ENCODE measurements around the gene SIX2.

Gene SIX2

DNA sequence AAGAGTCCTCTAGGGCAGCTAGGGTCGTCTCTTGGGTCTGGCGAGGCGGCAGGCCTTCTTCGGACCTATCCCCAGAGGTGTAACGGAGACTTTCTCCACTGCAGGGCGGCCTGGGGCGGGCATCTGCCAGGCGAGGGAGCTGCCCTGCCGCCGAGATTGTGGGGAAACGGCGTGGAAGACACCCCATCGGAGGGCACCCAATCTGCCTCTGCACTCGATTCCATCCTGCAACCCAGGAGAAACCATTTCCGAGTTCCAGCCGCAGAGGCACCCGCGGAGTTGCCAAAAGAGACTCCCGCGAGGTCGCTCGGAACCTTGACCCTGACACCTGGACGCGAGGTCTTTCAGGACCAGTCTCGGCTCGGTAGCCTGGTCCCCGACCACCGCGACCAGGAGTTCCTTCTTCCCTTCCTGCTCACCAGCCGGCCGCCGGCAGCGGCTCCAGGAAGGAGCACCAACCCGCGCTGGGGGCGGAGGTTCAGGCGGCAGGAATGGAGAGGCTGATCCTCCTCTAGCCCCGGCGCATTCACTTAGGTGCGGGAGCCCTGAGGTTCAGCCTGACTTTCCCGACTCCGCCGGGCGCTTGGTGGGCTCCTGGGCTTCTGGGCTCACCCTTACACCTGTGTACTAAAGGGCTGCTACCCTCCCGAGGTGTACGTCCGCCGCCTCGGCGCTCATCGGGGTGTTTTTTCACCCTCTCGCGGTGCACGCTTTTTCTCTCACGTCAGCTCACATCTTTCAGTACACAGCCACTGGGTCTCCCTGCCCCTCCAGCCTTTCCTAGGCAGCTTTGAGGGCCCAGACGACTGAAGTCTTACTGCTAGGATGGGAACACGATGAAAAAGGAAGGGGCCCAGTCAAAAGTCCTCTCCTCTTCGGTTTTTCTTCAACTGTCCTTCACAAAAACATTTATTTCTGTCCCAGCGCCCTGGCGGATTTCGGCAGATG, 8.1 kb downstream of the SIX2 start:
- peak; percentile 71 for DNase-seq

DNA sequence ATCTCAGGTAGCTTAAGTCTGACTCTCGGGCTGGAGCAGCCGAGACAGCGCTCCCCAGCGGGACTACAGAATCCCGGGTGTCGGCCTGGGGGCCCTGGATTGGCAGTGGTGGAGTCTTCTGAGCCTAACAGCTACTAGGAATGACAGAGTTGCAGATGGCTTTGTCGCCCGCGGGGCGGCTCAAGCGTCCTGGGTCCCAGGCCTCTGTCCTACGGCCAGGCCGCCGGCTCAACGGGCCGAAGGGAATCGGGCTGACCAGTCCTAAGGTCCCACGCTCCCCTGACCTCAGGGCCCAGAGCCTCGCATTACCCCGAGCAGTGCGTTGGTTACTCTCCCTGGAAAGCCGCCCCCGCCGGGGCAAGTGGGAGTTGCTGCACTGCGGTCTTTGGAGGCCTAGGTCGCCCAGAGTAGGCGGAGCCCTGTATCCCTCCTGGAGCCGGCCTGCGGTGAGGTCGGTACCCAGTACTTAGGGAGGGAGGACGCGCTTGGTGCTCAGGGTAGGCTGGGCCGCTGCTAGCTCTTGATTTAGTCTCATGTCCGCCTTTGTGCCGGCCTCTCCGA, 8.8 kb downstream of the SIX2 start:
- no peak for DNase-seq

DNA sequence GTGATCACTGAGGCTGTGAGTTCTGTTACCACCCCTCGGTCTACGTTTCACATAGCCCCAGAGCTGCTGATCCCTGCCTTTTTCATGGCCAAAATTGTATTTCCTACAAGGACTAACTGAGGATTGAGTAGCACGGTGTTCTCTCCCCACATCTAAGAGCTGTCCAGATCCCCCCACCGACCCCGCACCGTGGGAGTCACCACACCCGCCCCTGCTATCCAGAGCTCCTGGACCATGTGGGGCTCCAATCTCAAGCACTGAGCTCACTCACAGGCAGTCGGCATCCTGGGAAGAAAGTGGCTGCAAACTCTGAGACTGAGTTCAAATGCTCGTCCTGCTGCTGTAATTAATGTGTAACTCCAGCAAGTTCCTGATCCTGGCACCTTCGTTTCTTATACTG, 9.7 kb downstream of the SIX2 start:
- DNase-seq = no peak

DNA sequence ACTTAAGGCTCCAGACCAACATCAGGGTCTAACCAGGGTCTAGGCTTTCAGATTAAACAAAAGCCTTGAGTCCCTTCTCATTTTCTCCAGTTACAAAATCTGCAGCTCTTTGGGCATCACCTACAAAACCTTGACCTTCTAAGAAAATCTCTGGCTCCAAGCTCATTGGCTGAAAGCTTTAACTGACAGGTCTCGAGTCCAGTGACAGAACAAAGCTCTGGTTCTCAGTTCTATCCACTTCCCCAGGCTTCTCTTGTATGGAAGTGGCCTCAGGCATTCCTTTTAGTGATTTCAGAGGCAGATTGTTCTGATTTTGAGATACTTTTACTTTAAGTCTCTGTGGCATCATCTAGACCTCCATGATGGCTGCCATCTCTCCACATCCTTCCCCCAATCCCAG, 11.3 kb downstream of the SIX2 start:
- peak; percentile 30 for DNase-seq

DNA sequence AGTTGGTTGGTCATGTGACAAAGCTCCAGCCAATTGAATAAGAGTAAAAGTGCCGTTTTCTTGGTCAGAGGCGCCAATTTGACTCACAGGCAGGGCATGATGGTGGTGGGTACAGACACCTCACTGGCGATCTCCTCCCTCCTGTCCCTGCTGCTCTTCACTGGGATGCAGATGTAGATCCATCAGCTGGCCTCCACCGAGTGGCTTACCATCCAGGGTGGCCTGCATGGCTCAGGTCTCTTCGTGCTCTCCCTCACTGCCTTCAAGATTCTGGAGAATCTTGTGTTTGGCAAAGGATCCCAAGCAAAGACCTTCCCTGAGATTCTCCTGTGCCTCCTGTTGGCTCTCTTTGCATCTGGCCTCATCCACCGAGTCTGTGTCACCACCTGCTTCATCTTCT, 12.9 kb downstream of the SIX2 start:
- DNase-seq = no peak

DNA sequence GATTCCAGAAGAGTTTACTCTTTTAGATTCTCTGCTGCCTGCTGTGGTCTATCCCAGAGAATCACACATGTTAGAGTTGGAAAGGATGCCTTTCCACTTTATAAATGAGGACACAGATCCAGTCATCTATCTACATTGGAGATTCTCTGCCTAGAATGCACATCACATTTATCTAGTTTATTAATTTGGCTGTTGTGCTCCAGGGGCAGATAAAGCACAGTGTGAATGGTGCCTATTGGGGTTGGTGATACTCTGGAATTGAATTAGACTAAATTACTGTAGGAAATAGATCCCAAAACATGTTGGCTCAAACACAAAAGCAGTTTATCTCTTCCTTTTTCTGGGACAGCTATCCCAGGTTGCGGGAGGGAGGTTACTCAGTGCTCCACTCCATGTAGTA, 14.9 kb downstream of the SIX2 start:
- DNase-seq = no peak

DNA sequence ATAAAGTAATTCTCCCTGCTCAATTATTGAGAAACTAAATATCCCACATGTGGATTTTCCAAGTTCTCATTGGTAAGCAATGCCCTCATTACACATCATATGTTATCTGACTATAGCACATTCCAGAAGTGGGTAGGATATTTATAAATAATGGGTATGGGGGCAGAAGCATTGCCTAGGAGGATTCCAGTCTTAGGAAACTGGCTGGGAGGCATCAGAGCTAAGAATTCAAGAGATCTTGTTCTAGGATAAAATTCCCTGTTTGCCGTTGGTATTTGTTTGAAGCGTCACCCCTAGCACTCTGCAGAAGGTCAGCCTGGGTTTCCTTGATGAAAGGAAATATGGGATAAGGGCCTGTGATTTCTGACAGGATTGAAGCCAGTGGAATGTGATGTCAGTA, 20.1 kb downstream of the SIX2 start:
- DNase-seq = no peak

DNA sequence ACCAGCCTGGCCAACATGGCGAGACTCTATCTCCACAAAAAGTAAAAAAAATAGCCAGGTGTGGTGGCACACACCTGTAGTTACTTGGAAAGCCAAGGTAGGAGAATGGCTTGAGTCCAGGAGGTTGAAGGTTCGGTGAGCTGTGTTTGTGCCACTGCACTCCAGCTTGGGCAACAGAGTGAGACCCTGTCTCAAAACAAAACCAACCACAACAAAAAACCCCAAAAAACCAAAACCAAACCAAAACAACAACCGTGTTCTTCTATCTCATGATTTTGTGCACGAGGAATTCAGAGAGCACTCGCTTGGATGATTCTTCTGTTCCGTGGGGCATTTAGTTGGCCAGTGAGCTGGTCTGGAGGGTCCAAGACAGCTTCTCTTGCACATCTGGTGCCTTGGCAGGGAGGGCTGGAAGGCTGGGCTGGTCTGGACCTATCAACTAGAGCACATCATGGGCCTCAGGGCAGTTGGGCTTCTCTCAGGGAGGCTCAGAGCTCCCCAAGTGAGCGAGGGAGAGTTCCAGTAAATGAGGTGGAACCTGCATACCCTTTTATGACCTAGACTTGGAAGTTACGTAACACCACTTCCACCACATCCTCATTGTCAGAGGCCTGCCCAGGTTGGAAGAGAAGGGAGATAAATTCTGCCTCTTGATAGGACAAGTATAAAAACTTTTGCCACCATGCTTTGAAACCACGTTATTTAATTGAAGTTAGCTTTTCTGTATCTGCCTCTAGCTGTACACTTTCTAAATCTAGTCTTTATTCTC, 25.2 kb downstream of the SIX2 start:
- DNase-seq = no peak

DNA sequence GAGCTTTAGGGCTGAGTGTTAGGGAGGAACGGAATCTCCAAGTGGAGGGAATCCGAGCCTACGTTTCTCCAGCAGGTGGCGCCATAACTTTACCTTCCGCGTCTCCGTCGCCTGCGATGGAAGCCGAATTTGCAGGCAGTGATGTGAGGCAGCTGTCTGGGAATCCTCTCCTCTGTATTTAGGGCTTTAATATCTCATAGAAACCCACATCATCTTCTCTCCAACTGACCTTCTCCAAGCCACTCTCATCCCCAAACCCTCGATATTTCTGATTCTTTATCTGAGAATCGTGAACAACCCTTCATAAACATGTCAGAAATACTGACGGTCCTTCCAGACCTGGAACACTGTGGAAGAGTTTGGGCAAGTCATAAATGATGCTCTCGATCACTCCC, 27.5 kb downstream of the SIX2 start:
- peak; percentile 86 for DNase-seq

DNA sequence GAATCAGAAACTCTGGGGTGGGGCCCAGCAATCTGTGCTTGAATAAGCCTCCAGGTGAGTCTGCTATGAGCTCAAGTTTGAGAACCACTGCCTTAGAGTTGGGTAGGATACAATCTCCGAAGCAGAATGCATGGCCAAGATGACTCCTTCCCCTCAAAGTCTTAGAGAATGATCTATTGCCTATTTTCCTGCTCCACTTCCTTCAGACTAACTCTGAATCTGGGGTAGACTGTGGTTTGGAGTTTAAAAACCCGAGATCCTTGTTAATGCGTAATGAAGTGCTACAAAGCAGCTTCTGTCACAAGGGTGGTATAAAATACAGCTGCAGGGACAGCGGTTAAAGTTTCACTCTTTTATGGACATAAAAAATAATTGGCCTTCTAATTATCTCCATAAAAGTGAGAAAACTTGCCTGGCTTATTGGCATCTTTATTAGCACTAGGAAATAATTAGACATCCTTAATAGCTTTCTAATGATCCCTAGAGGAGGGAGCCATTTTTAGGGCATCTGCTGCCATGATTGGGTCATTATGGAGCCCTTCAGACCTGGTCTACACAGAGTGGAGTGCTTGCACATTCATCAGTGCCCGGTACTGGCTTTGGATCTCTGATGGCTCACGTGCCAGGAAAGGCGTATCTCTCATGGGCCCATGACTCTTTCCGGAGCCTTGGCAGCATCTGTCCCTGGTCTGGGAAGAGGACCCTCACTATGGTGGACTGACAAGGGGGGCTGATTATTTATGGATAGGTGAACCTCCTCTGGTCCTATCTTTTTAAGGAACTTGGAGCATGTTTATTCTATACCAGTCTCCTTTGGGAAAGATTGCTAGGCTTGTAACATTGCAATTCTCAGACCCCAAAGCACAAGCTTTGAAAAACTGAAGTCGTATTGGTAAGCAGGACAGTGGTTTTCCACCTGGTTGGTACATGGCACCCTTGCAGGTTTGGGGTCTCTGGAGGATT, 28.2 kb downstream of the SIX2 start:
- no peak for DNase-seq

DNA sequence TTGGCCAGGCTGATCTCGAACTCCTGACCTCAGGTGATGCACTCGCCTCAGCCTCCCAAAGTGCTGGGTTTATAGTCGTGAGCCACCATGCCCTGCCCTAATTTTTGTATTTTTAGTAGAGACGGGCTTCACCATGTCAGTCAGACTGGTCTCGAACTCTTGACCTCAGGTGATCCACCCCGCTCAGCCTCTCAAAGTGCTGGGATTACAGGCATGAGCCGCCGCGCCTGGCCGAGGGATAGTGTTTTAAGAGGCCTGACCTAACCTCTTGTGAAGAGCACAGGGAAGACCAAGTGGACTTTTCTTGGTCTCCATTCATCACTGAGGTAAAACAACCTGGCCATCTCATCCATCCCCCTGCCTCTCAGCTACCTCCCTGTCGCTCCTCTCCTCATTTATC, 29.7 kb downstream of the SIX2 start:
- DNase-seq = no peak

DNA sequence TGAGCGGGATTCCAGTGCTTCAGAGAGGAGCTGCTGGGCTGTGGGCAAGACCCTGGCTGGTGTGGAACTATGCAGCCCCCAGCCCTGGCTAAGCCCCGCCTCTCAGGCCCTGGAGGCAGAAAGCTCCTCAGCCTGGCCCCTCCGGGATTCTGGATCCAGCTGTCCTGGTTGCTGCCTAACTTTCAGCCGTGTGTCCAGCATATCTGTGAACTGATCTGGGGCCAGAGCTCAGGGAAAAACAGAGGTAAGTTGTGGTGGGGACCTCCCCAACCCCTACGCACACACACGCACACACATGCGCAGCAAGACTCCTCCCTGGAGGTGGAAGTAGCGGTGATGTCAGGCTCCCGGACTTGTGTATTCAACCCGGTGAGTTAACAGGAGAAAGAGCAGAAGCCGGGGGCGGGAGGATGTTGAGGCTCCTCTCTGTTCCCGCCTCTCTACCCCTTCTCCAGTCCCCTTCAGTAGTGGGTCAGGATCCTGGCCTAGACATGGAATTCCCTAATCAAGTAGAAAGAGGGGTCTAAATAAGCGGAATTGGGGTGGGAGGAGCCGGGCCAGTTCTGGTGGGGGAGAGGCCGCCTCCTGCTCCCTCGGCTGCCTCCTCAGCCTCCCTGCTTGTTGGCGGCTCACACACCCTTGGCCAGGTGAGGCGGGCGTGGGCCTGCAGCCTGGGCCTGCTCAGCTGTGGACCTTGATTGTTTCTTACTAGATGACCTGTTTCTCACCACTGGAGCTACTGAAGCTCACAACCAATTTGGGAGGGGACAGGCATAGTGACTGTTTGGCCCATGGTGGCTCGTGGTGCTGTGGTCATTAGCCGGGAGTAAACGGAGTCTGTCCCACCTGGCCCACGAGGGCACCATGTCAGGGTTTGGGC, 33.4 kb downstream of the SIX2 start:
- DNase-seq = no peak

DNA sequence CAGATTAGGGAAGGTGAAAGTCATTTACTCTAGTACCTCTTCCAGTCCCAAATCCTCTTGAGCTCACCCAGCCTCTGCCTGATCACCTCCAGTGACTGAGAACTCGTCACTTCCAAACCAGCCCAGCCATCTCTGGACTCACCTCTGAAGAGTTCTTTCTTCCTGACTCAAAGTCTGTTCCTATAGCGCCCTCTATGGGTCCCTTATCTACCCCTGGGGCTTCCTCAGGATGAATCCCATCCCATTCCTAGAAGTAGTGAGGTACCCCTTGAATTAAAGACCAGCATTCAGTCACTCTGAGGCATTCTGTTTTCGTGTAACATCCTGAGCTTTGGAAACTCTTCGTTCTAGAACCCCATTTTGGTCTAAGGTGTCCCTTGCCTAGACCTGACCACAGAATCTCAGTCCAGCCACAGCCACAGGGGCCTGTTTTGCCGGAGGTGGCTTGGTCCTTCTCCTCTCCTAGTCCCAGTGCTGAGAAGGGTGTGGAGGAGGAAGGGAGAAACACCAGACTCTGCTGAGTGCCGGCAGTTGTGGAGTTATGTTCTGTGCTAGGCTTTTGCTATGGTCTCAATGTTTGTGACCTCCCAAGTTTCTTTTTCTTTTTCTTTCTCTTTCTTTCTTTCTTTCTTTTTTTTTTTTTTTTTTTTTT, 35.1 kb downstream of the SIX2 start:
- peak; percentile 88 for DNase-seq

DNA sequence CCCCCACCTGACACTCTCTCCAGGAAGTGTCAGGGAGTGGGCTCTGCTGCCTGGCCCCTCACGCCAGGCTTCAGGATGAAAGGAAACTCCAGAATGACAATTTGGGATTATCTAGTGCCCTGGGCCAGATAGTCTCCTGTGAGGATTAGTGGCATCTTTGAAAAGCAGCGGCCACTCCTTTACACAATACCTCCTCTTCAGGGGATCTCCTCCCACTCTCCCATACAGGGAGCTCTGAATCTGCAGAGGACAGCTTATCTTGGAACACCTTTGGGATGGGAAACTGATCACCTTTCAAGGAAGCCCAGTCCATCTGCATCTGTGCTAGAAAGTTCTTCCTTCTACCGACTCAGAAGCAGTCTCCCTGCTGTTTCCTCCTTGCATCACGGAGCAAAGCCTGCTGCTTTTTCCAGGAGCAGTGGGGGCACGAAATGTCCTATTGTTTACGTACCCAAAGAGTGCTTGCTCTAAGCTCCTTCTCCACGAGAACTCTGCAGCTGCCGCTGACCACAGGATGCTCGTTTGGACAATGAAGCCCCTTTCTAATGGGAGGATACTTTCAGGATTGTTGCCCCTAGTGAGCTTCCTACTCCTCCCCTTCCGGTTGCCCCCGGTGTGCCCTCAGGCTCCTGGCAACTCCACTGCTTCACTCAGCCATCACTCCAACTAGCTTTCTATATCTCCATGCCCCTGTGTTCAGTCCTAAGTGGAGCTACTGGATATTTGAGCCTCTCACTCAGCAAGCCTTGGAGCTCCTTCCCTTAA, 36.3 kb downstream of the SIX2 start:
- DNase-seq = peak; percentile 33

DNA sequence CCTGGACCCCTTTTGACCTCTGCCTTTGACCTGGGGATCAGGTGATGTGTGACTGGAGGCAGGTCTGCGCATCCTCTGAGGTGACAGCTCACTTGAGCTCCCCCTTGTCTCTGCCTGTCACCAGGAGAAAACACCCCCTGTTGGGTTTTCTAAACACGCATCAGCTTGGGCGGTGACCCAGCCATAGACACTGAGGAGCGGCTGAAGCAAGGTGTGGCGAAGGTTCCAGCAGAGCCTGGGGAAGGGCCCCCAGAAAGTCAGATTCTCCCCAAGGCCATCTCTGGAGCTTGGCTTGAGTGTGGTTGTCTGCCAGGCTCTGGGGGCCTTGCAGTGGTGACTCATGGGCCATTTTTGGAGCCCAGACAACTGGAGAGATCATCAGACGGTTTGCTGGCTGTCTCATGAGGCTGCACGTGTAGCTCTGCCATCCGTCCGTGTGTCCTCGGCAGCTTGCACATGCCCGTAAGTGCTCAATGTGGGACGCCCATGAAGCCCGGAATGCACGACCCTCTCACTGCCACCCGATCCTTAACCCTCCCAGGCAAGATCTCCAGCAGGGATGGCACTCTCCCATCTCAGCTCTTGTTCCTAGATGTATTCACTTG, 38.3 kb downstream of the SIX2 start:
- DNase-seq = no peak

DNA sequence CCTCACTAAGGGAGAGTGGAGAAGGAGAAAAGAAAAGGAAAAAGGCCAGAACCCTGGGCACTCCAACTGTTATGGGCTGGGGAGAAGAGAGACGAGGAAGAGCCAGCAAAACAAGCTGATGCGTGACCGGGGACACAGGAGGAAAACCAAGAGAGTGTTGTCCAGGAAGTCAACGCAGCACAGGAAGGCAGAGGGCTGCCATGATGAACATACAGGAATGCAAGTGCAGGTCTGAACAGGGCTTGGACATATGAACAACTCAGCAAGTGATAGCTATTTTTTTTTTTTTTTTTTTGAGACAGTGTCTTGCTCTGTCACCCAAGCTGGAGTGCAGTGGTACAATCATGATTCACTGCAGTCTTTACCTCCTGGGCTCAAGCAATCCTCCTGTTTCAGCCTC, 39.3 kb downstream of the SIX2 start:
- DNase-seq = no peak

DNA sequence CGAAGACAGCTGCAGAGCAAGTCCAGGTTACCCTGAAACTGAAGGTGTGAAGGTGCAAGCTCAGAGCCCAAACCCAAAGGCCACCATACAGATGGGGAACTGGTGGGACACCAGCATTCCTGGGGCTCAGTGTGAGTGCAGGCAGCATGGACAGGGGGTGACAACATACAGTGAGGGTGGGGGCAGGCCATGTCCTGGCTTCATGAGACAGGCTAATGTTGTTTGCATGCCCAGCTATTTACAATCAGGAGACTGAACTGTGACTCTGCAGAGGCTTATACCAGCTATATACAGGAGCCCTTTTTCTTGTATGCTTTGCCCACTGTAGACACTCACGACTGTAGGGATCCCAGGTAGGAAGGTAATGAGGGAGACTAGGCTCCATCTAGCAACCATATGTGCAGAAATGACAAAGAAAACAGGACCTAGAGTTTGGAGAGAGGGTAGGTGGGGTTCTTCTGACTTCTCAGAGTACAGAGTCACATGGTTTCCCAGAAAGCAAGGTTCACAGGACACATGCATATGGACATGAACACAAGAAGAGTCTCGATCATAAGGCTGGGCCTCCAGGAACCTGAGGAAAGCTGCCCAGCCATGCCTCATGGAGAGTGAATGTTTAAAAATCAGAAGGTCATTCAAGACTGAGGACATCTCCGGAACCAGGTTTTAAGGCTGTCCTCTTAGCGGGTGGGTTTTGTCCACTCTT, 41.4 kb downstream of the SIX2 start:
- DNase-seq = no peak

DNA sequence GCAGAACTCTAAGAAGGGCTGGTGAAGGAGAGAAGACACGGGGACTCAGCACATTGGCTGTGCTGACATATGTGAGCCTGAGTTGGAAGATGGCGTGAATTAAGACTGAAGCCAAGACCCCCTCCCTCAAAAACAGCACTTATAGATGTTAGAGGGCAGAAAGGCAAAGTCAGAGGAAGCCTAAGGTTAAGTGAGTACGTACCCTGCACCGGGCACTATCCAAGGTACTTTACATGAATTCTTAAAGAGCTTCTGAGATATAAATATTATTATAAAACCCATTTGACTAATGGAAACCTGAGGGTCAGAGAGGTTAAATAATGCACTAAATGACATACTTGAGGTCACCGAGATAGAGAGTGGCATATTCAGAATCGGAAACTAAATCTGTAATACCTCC, 42.2 kb downstream of the SIX2 start:
- no peak for DNase-seq

DNA sequence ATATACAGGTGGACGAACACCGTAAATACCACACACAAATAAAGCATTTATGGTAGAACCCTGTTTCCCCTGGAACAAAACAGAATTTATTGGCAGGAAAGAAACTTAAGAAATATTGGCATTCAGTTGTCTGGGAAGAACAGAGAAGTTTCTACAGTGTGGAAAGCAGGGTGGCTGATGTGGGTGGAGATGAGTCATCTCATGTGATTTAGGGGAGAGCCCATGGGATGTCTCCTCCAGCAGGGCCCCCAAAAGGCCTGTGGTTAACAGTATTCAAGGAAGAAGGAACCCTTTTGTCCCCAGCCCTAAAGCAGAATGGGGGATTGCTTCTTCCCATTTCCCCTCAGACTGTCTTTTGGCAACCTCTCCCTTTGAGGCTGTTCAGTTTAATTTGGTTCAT, 43.6 kb downstream of the SIX2 start:
- DNase-seq = no peak

Measured in DMS53 (cell line).